Transverse colon (tissue), 4 donors: ENCODE measurements around the gene TALDO1.

ENCODE experiments used
- CTCF ChIP-seq, 5 experiments: fragments of 200-600 bp in 3 of 5; fragments of 450-650 bp in 2 of 5; sonication (generic) in 3 of 5; IDR thresholded peaks; 1 replicate in 2 of 5; 2 replicates in 3 of 5; pipeline ENCODE4 v1.5.1; 2016 to 2017; ENCODE audit warnings: antibody characterized with exemption in 5 of 5, inconsistent platforms in 3 of 5, mild to moderate bottlenecking in 2 of 5, moderate library complexity in 1 of 5
- POLR2A ChIP-seq: fragments of 450-650 bp; IDR thresholded peaks from one replicate; pipeline ENCODE4 v1.6.1; 2016; ENCODE audit warnings: antibody characterized with exemption, mild to moderate bottlenecking, moderate library complexity
- POLR2AphosphoS5 ChIP-seq, 3 donors: sonication (generic); formaldehyde crosslinking; IDR thresholded peaks; one replicate each; pipeline ENCODE4 v1.6.1; 2016; ENCODE audit warnings: antibody characterized with exemption in 3 of 3

GRCh38 chr11:763549-764321 is 16.5 kb downstream of the TALDO1 start:
- TF ChIP-seq CTCF (IDR thresholded peaks at IDR 0.05) (peak in 1 of 5 experiments; percentile 30), POLR2AphosphoS5 (IDR thresholded peaks at IDR 0.05) (no peak), POLR2A (peak; percentile 12)
